Left lung (tissue), 10 donors: ENCODE data around the gene PAH. TPM values are rescaled to one million over a fixed set of nuclear protein-coding genes. Genes with fewer than 3 reads are reported as not detected.

Experiments used
- ATAC-seq: fragments of 200-7000 bp; cut with Tn5 transposase; one replicate; pipeline ENCODE4 v1.9.1; 2020; ENCODE audit warnings: moderate library complexity
- DNase-seq, 4 donors: peaks; one replicate each; pipeline ENCODE4 v3.0.0-alpha.2; 2013 to 2020
- H3K27ac ChIP-seq, 2 donors: fragments of 200-600 bp; sonication (generic) in 1 of 2; one replicate each; pipeline versions ENCODE4 v1.5.0 to v1.8.0; 2020 to 2021
- H3K27me3 ChIP-seq, 2 donors: fragments of 200-600 bp; sonication (generic) in 1 of 2; one replicate each; pipeline versions ENCODE4 v1.5.0 to v1.8.0; 2020 to 2021
- H3K36me3 ChIP-seq, 2 donors: fragments of 200-600 bp; sonication (generic) in 1 of 2; one replicate each; pipeline versions ENCODE4 v1.5.0 to v1.8.0; 2020 to 2021
- H3K4me1 ChIP-seq, 2 donors: fragments of 200-600 bp; one replicate each; pipeline ENCODE4 v1.8.0; 2021
- H3K4me3 ChIP-seq, 2 donors: fragments of 200-600 bp; sonication (generic) in 1 of 2; one replicate each; pipeline versions ENCODE4 v1.5.0 to v1.8.0; 2020 to 2021; ENCODE audit warnings: mild to moderate bottlenecking in 1 of 2
- H3K9me3 ChIP-seq, 2 donors: fragments of 200-600 bp; sonication (generic) in 1 of 2; one replicate each; pipeline versions ENCODE4 v1.5.0 to v1.8.0; 2020 to 2021
- CTCF ChIP-seq, 2 donors: fragments of 200-600 bp; sonication (generic) in 1 of 2; IDR thresholded peaks; one replicate each; pipeline versions ENCODE4 v1.5.0 to v1.8.0; 2021; ENCODE audit warnings: antibody characterized with exemption in 2 of 2
- intact Hi-C, 2 donors: fragments of 100-400 bp; cut with DNase I; formaldehyde crosslinking; loops; one replicate each; pipeline versions ENCODE4 v1.11.2 to v1.14.2; 2022
- polyA plus RNA-seq, 6 donors: library from polyadenylated mRNA; unstranded; fragments of 120-200 nt; gene quantifications; one replicate each; pipeline ENCODE4 v1.2.1, GENCODE V29; 2013; ENCODE audit not compliant: insufficient read length in 6 of 6
- total RNA-seq, 2 donors: library from RNA; stranded (reverse); fragmentation: NEBNext Ultra II Directional; extraction: Animal tissue kit (Norgen Biotek cat#: 25700); gene quantifications; one replicate each; pipeline ENCODE4 v1.2.1, GENCODE V29; 2021
- donor health status: DM: no; HTN: yes; CAD: no.
- donor health status: DM: no; HTN: no; CAD: no.

PAH gene
- total and polyA plus RNA-seq, 8 donors, result 0.29 to 1.1 (median 0.71) TPM; not detected in 2

- DNase-seq (peak in 3 of 4 donors; percentile 31 to 48 (median 41)), ATAC-seq (peak; percentile 83)
- Histone ChIP-seq H3K27me3 (peaks cover 0 to 24% of the 10 kb centered on the region in 2 donors), H3K4me1 (no peaks in the 10 kb centered on the region), H3K36me3 (no peaks in the 10 kb centered on the region), H3K27ac (no peak overlapping the region), H3K9me3 (no peaks in the 10 kb centered on the region), H3K4me3 (no peak overlapping the region)
- TF ChIP-seq CTCF (IDR thresholded peaks at IDR 0.05), result peak; percentile 67 to 73
- intact Hi-C loops, result no loop called here
These were observed 33.7 kb downstream of the PAH start for GRCh38 chr12:102883204-102883799.

GRCh38 chr12:102880783-102881182 is 36.3 kb downstream of the PAH start:
- intact Hi-C loops, result no loop called here
- no peak overlapping the region for H3K4me3 ChIP-seq

GRCh38 chr12:102879144-102879763 is 37.8 kb downstream of the PAH start:
- peak in 1 of 2 donors; percentile 24 for TF ChIP-seq CTCF (IDR thresholded peaks at IDR 0.05)
- intact Hi-C loops, result no loop called here
- H3K36me3 ChIP-seq, result no peaks in the 10 kb centered on the region
- H3K27ac ChIP-seq, result no peak overlapping the region
- H3K4me3 ChIP-seq, result no peak overlapping the region
- DNase-seq (peak in 3 of 4 donors; percentile 1 to 40 (median 27)), ATAC-seq (peak; percentile 86)
- peaks cover 0 to 8% of the 10 kb centered on the region in 2 donors for H3K27me3 ChIP-seq
- no peaks in the 10 kb centered on the region for H3K9me3 ChIP-seq
- H3K4me1 ChIP-seq, result no peaks in the 10 kb centered on the region

More at GRCh38 chr12:102880783-102881182, 36.3 kb downstream of the PAH start:
- Histone ChIP-seq H3K27me3 (peaks cover 0 to 24% of the 10 kb centered on the region in 2 donors), H3K36me3 (no peaks in the 10 kb centered on the region), H3K27ac (no peak overlapping the region), H3K9me3 (no peaks in the 10 kb centered on the region), H3K4me1 (no peaks in the 10 kb centered on the region)
- DNase-seq (no peak), ATAC-seq (no peak)
- TF ChIP-seq CTCF (IDR thresholded peaks at IDR 0.05), result no peak

GRCh38 chr12:102876883-102877282 is 40.2 kb downstream of the PAH start:
- intact Hi-C loops, result no loop called here
- no peak for TF ChIP-seq CTCF (IDR thresholded peaks at IDR 0.05)
- ATAC-seq, result no peak

GRCh38 chr12:102874819-102875218 is 42.2 kb downstream of the PAH start:
- Histone ChIP-seq H3K4me1 (no peaks in the 10 kb centered on the region), H3K27ac (no peak overlapping the region), H3K9me3 (no peaks in the 10 kb centered on the region), H3K27me3 (no peaks in the 10 kb centered on the region), H3K4me3 (no peak overlapping the region), H3K36me3 (no peaks in the 10 kb centered on the region)
- ATAC-seq (no peak), DNase-seq (no peak)
- no peak for TF ChIP-seq CTCF (IDR thresholded peaks at IDR 0.05)
- intact Hi-C loops, result no loop called here

More at GRCh38 chr12:102876883-102877282, 40.2 kb downstream of the PAH start:
- H3K36me3 ChIP-seq, result no peaks in the 10 kb centered on the region
- no peaks in the 10 kb centered on the region for H3K27me3 ChIP-seq
- no peak for DNase-seq
- H3K27ac ChIP-seq, result no peak overlapping the region
- H3K4me3 ChIP-seq, result no peak overlapping the region
- no peaks in the 10 kb centered on the region for H3K4me1 ChIP-seq
- no peaks in the 10 kb centered on the region for H3K9me3 ChIP-seq
